Measurements from ENCODE around the gene NCAPD2.

The NCAPD2 gene

DNA sequence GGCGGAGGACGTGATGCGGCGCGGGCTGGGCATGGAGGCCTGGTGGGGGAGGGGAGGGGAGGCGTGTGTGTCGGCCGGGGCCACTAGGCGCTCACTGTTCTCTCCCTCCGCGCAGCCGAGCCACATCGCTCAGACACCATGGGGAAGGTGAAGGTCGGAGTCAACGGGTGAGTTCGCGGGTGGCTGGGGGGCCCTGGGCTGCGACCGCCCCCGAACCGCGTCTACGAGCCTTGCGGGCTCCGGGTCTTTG is 40.7 kb downstream of the NCAPD2 start:
- H3K27ac Mint-ChIP-seq, result no peak overlapping the region
- H3K27me3 Mint-ChIP-seq (ENCODE audit: low read depth, poor library complexity), result peaks cover 6% of the 10 kb centered on the region
- H3K9me3 Mint-ChIP-seq, result no peaks in the 10 kb centered on the region
- TF ChIP-seq, protein P1, sequence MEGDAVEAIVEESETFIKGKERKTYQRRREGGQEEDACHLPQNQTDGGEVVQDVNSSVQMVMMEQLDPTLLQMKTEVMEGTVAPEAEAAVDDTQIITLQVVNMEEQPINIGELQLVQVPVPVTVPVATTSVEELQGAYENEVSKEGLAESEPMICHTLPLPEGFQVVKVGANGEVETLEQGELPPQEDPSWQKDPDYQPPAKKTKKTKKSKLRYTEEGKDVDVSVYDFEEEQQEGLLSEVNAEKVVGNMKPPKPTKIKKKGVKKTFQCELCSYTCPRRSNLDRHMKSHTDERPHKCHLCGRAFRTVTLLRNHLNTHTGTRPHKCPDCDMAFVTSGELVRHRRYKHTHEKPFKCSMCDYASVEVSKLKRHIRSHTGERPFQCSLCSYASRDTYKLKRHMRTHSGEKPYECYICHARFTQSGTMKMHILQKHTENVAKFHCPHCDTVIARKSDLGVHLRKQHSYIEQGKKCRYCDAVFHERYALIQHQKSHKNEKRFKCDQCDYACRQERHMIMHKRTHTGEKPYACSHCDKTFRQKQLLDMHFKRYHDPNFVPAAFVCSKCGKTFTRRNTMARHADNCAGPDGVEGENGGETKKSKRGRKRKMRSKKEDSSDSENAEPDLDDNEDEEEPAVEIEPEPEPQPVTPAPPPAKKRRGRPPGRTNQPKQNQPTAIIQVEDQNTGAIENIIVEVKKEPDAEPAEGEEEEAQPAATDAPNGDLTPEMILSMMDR (IDR thresholded peaks at IDR 0.05), result no peak
- H3K36me3 Mint-ChIP-seq (ENCODE audit: low read depth), result peaks cover 39% of the 10 kb centered on the region
- peaks cover 73% of the 10 kb centered on the region for H3K4me1 Mint-ChIP-seq
- DNase-seq, result no peak
- peak overlapping the region; percentile 93 for H3K4me3 Mint-ChIP-seq

DNA sequence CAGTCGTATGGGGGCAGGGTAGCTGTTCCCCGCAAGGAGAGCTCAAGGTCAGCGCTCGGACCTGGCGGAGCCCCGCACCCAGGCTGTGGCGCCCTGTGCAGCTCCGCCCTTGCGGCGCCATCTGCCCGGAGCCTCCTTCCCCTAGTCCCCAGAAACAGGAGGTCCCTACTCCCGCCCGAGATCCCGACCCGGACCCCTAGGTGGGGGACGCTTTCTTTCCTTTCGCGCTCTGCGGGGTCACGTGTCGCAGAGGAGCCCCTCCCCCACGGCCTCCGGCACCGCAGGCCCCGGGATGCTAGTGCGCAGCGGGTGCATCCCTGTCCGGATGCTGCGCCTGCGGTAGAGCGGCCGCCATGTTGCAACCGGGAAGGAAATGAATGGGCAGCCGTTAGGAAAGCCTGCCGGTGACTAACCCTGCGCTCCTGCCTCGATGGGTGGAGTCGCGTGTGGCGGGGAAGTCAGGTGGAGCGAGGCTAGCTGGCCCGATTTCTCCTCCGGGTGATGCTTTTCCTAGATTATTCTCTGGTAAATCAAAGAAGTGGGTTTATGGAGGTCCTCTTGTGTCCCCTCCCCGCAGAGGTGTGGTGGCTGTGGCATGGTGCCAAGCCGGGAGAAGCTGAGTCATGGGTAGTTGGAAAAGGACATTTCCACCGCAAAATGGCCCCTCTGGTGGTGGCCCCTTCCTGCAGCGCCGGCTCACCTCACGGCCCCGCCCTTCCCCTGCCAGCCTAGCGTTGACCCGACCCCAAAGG is 41.2 kb downstream of the NCAPD2 start:
- Mint-ChIP-seq H3K36me3 (ENCODE audit: low read depth) (peaks cover 34% of the 10 kb centered on the region), H3K9me3 (no peaks in the 10 kb centered on the region), H3K27ac (peak overlapping the region; percentile 90), H3K27me3 (ENCODE audit: low read depth, poor library complexity) (peaks cover 6% of the 10 kb centered on the region), H3K4me3 (peak overlapping the region; percentile 93), H3K4me1 (peaks cover 77% of the 10 kb centered on the region)
- TF ChIP-seq, protein P1 (IDR thresholded peaks at IDR 0.05), result no peak
- peak; percentile 67 for DNase-seq

- TF ChIP-seq, protein P1 (IDR thresholded peaks at IDR 0.05), result no peak
- Mint-ChIP-seq H3K4me3 (peak overlapping the region; percentile 93), H3K9me3 (no peaks in the 10 kb centered on the region), H3K4me1 (peaks cover 77% of the 10 kb centered on the region), H3K27ac (peak overlapping the region; percentile 90), H3K36me3 (ENCODE audit: low read depth) (peaks cover 29% of the 10 kb centered on the region), H3K27me3 (ENCODE audit: low read depth, poor library complexity) (peaks cover 6% of the 10 kb centered on the region)
- DNase-seq, result no peak
These were observed 41.7 kb downstream of the NCAPD2 start for GRCh38 chr12:6535697-6535946.

DNA sequence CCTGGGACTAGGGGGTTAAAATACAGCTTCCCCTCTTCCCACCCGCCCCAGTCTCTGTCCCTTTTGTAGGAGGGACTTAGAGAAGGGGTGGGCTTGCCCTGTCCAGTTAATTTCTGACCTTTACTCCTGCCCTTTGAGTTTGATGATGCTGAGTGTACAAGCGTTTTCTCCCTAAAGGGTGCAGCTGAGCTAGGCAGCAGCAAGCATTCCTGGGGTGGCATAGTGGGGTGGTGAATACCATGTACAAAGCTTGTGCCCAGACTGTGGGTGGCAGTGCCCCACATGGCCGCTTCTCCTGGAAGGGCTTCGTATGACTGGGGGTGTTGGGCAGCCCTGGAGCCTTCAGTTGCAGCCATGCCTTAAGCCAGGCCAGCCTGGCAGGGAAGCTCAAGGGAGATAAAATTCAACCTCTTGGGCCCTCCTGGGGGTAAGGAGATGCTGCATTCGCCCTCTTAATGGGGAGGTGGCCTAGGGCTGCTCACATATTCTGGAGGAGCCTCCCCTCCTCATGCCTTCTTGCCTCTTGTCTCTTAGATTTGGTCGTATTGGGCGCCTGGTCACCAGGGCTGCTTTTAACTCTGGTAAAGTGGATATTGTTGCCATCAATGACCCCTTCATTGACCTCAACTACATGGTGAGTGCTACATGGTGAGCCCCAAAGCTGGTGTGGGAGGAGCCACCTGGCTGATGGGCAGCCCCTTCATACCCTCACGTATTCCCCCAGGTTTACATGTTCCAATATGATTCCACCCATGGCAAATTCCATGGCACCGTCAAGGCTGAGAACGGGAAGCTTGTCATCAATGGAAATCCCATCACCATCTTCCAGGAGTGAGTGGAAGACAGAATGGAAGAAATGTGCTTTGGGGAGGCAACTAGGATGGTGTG is 42.3 kb downstream of the NCAPD2 start:
- Mint-ChIP-seq H3K27ac (peak overlapping the region; percentile 95), H3K9me3 (no peaks in the 10 kb centered on the region), H3K27me3 (ENCODE audit: low read depth, poor library complexity) (peaks cover 6% of the 10 kb centered on the region), H3K4me1 (peaks cover 77% of the 10 kb centered on the region), H3K4me3 (peak overlapping the region; percentile 93), H3K36me3 (ENCODE audit: low read depth) (peaks cover 23% of the 10 kb centered on the region)
- TF ChIP-seq, protein P1 (IDR thresholded peaks at IDR 0.05), result no peak
- no peak for DNase-seq

DNA sequence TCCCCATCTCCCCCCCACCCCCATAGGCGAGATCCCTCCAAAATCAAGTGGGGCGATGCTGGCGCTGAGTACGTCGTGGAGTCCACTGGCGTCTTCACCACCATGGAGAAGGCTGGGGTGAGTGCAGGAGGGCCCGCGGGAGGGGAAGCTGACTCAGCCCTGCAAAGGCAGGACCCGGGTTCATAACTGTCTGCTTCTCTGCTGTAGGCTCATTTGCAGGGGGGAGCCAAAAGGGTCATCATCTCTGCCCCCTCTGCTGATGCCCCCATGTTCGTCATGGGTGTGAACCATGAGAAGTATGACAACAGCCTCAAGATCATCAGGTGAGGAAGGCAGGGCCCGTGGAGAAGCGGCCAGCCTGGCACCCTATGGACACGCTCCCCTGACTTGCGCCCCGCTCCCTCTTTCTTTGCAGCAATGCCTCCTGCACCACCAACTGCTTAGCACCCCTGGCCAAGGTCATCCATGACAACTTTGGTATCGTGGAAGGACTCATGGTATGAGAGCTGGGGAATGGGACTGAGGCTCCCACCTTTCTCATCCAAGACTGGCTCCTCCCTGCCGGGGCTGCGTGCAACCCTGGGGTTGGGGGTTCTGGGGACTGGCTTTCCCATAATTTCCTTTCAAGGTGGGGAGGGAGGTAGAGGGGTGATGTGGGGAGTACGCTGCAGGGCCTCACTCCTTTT is 43.1 kb downstream of the NCAPD2 start:
- Mint-ChIP-seq H3K36me3 (ENCODE audit: low read depth) (peaks cover 18% of the 10 kb centered on the region), H3K9me3 (no peaks in the 10 kb centered on the region), H3K27me3 (ENCODE audit: low read depth, poor library complexity) (peaks cover 6% of the 10 kb centered on the region), H3K27ac (peak overlapping the region; percentile 95), H3K4me1 (peaks cover 78% of the 10 kb centered on the region), H3K4me3 (peak overlapping the region; percentile 93)
- TF ChIP-seq, protein P1 (IDR thresholded peaks at IDR 0.05), result no peak
- DNase-seq, result no peak

All from nephron progenitor cell (in vitro differentiated cells).